Neural cell (in vitro differentiated cells): ENCODE measurements around the gene ONECUT2.

ENCODE experiments used
- CTCF ChIP-seq: fragments of 450-650 bp; IDR thresholded peaks from 2 replicates; pipeline ENCODE4 v1.5.1; 2014; ENCODE audit warnings: antibody characterized with exemption, mild to moderate bottlenecking, moderate library complexity; ENCODE audit not compliant: poor library complexity, severe bottlenecking
- EP300 ChIP-seq: fragments of 450-650 bp; conservative IDR thresholded peaks from 2 replicates; pipeline ENCODE4 v1.6.1; 2014; ENCODE audit warnings: antibody characterized with exemption, mild to moderate bottlenecking, moderate library complexity; ENCODE audit not compliant: poor library complexity, severe bottlenecking
- EZH2 ChIP-seq: fragments of 200-600, 300-800 bp; shearing (Covaris generic), sonication (generic); IDR thresholded peaks from 2 replicates; pipeline ENCODE4 v1.6.1; 2014; ENCODE audit warnings: antibody characterized with exemption, low read length, borderline replicate concordance, mild to moderate bottlenecking; ENCODE audit not compliant: insufficient read depth, poor library complexity, severe bottlenecking
- MXI1 ChIP-seq: fragments of 450-650 bp; conservative IDR thresholded peaks from 2 replicates; pipeline ENCODE4 v1.6.1; 2014; ENCODE audit warnings: antibody characterized with exemption, mild to moderate bottlenecking; ENCODE audit not compliant: poor library complexity, severe bottlenecking
- POLR2AphosphoS5 ChIP-seq: IDR thresholded peaks from 2 replicates; pipeline ENCODE4 v1.6.1; 2012
- RAD21 ChIP-seq: fragments of 450-650 bp; conservative IDR thresholded peaks from 2 replicates; pipeline ENCODE4 v1.6.1; 2014; ENCODE audit warnings: antibody characterized with exemption, mild to moderate bottlenecking, moderate library complexity
- REST ChIP-seq: IDR thresholded peaks from 2 replicates; pipeline ENCODE4 v1.6.1; 2012; ENCODE audit warnings: borderline replicate concordance
- TAF1 ChIP-seq: IDR thresholded peaks from 2 replicates; pipeline ENCODE4 v1.6.1; 2012; ENCODE audit warnings: low read depth

- TF ChIP-seq CTCF = no peak
- TF ChIP-seq EZH2 = no peak
- TF ChIP-seq TAF1 = no peak
- no peak for TF ChIP-seq RAD21
- TF ChIP-seq EP300 = no peak
- no peak for TF ChIP-seq REST
- TF ChIP-seq POLR2AphosphoS5 = peak; percentile 30
- peak; percentile 18 for TF ChIP-seq MXI1
Measured at GRCh38 chr18:57441071-57441794, 6.1 kb downstream of the ONECUT2 start.
